ENCODE data around the gene ZP1.
A peak's percentile ranks its signal among the peaks of the same experiment; 100 is the strongest.

The ZP1 gene

DNA sequence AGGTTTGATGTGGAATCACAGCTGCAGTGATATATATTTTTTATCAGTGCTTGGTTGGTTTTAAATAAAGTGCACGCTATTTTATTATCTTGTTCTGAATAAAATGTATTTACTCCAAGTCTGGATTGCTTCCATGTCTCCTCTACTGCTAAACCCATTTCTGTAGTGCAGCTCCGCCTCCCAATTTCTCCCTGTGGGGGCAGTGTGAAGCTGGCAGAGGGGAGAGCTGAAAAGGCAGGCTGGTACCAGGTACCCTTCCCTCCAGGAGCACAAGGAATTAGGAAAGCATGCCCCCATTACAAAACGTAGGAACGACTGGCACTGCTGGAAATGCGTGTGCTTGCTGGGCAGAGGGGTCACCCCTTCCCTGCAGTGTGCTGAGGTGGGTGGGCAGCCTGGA is 56.0 kb downstream of the ZP1 start:
- Histone ChIP-seq H3K36me3 (ENCODE audit: insufficient read depth, low read length) (peaks cover 40% of the 10 kb centered on the region; the same call in 1 of the 2 replicates), H3F3A (ENCODE audit: low read depth) (no peaks in the 10 kb centered on the region), H3K4me2 (ENCODE audit: low read depth, low read length, poor library complexity, severe bottlenecking) (peak overlapping the region; percentile 70), H3K79me2 (ENCODE audit: insufficient read depth, low read length) (peaks cover 15% of the 10 kb centered on the region), H3K9ac (ENCODE audit: low read depth, low read length, poor library complexity, severe bottlenecking) (no peak overlapping the region), H3K9me3 (ENCODE audit: insufficient read depth, low read depth, low read length) (no peaks in the 10 kb centered on the region), H3K27me3 (ENCODE audit: insufficient read depth, low read length, poor library complexity, severe bottlenecking) (no peaks in the 10 kb centered on the region), H3K9me2 (replicated peaks; ENCODE audit: low read depth, low read length) (no peaks in the 10 kb centered on the region), H2AFZ (ENCODE audit: low read length) (no peak overlapping the region), H3K4me1 (ENCODE audit: insufficient read depth, low read length, poor library complexity, severe bottlenecking) (peaks cover 30% of the 10 kb centered on the region), H4K20me1 (ENCODE audit: insufficient read depth, low read length, poor library complexity, severe bottlenecking) (peaks cover 8% of the 10 kb centered on the region), H3K4me3 (ENCODE audit: low read length, poor library complexity, severe bottlenecking) (no peak overlapping the region)
- TF ChIP-seq, protein P1, sequence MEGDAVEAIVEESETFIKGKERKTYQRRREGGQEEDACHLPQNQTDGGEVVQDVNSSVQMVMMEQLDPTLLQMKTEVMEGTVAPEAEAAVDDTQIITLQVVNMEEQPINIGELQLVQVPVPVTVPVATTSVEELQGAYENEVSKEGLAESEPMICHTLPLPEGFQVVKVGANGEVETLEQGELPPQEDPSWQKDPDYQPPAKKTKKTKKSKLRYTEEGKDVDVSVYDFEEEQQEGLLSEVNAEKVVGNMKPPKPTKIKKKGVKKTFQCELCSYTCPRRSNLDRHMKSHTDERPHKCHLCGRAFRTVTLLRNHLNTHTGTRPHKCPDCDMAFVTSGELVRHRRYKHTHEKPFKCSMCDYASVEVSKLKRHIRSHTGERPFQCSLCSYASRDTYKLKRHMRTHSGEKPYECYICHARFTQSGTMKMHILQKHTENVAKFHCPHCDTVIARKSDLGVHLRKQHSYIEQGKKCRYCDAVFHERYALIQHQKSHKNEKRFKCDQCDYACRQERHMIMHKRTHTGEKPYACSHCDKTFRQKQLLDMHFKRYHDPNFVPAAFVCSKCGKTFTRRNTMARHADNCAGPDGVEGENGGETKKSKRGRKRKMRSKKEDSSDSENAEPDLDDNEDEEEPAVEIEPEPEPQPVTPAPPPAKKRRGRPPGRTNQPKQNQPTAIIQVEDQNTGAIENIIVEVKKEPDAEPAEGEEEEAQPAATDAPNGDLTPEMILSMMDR (conservative IDR thresholded peaks at IDR 0.05; ENCODE audit: low read length) = no peak
- TF ChIP-seq EZH2phosphoT487 (IDR thresholded peaks at IDR 0.05; ENCODE audit: borderline replicate concordance) = no peak

DNA sequence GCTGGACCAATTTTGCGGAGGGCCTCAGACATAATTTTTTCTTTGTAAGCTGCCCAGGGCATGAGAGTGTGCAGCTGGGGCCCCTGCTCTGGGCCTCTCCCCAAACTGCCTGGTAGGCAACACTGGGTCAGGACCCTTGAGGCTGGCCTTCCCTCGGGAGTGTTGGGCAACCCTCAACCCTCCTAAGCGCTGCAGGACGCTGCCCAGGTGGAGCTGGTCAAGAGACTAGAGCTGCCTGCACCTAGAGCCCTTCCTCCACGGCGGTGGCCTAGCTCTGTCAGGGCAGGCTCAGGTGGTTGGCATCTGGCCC is 56.4 kb downstream of the ZP1 start:
- Histone ChIP-seq H2AFZ (ENCODE audit: low read length) (no peak overlapping the region), H3K4me2 (ENCODE audit: low read depth, low read length, poor library complexity, severe bottlenecking) (peak overlapping the region; percentile 70), H3K36me3 (ENCODE audit: insufficient read depth, low read length) (peaks cover 40% of the 10 kb centered on the region; the same call in 1 of the 2 replicates), H3K4me1 (ENCODE audit: insufficient read depth, low read length, poor library complexity, severe bottlenecking) (peaks cover 26% of the 10 kb centered on the region), H3K9ac (ENCODE audit: low read depth, low read length, poor library complexity, severe bottlenecking) (peak overlapping the region; percentile 35), H3K9me2 (replicated peaks; ENCODE audit: low read depth, low read length) (no peaks in the 10 kb centered on the region), H3F3A (ENCODE audit: low read depth) (no peaks in the 10 kb centered on the region), H3K79me2 (ENCODE audit: insufficient read depth, low read length) (peaks cover 11% of the 10 kb centered on the region), H3K9me3 (ENCODE audit: insufficient read depth, low read depth, low read length) (no peaks in the 10 kb centered on the region), H4K20me1 (ENCODE audit: insufficient read depth, low read length, poor library complexity, severe bottlenecking) (peaks cover 8% of the 10 kb centered on the region), H3K27me3 (ENCODE audit: insufficient read depth, low read length, poor library complexity, severe bottlenecking) (no peaks in the 10 kb centered on the region), H3K4me3 (ENCODE audit: low read length, poor library complexity, severe bottlenecking) (peak overlapping the region; percentile 72)
- TF ChIP-seq, protein P1 (conservative IDR thresholded peaks at IDR 0.05; ENCODE audit: low read length) = no peak
- no peak for TF ChIP-seq EZH2phosphoT487 (IDR thresholded peaks at IDR 0.05; ENCODE audit: borderline replicate concordance)

DNA sequence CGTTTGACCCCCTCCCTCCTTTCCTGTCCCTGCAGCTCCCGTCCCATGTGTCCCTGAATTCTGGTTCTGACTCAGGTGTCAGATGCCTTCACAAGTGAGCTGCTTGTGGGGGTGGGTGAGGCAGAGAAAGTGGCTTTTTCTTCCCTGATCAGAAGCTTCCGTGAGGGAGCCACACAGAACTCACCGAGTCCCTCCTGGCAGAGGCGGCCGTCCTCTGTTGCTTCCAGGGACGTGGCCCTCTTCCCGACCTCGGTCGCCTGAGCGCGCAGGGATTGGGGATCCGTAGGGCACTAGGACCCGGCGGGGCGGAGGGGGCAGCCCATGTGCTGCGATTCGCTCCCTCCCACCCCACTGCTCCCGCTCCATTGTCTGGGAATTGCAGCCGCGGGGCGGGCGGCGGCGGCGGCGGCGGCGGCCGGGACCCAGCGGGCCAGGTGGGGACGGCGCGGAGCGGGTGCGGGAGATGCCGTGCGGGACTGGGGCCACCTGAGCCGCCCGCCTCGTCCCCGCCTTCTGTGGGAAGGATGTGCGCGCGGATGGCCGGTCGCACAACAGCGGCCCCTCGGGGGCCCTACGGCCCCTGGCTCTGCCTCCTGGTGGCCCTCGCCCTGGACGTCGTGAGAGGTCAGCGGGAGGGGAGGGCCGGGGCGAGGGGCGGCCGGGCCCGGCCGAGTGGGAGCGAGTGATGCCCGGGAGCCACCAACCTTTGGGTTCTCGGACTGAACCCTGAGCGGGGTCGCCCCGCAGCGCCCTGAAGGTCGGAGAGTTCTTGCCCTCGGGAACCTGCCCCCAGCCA is 57.0 kb downstream of the ZP1 start, which contains the start of gene TMEM132A:
Gene TMEM132A (plus strand): TSS at position 351 of the 796 bp plus-strand sequence. CDS start 174 bp downstream, at position 525.
- H3K27me3 ChIP-seq (ENCODE audit: insufficient read depth, low read length, poor library complexity, severe bottlenecking) = no peaks in the 10 kb centered on the region
- peaks cover 5% of the 10 kb centered on the region for H3K79me2 ChIP-seq (ENCODE audit: insufficient read depth, low read length)
- no peaks in the 10 kb centered on the region for H3K9me3 ChIP-seq (ENCODE audit: insufficient read depth, low read depth, low read length)
- H3F3A ChIP-seq (ENCODE audit: low read depth) = no peaks in the 10 kb centered on the region
- H3K4me1 ChIP-seq (ENCODE audit: insufficient read depth, low read length, poor library complexity, severe bottlenecking) = peaks cover 20% of the 10 kb centered on the region
- H4K20me1 ChIP-seq (ENCODE audit: insufficient read depth, low read length, poor library complexity, severe bottlenecking) = peaks cover 3% of the 10 kb centered on the region
- peak within 1 kb of the TSS; percentile 35 for H3K9ac ChIP-seq (ENCODE audit: low read depth, low read length, poor library complexity, severe bottlenecking)
- peaks cover 40% of the 10 kb centered on the region; the same call in 1 of the 2 replicates for H3K36me3 ChIP-seq (ENCODE audit: insufficient read depth, low read length)
- TF ChIP-seq, protein P1 (conservative IDR thresholded peaks at IDR 0.05; ENCODE audit: low read length) = no peak
- no peak for TF ChIP-seq EZH2phosphoT487 (IDR thresholded peaks at IDR 0.05; ENCODE audit: borderline replicate concordance)
- H2AFZ ChIP-seq (ENCODE audit: low read length) = peak within 1 kb of the TSS; percentile 54; the same call in 1 of the 2 replicates
- H3K9me2 ChIP-seq (replicated peaks; ENCODE audit: low read depth, low read length) = no peaks in the 10 kb centered on the region
- peak within 1 kb of the TSS; percentile 72 for H3K4me3 ChIP-seq (ENCODE audit: low read length, poor library complexity, severe bottlenecking)
- H3K4me2 ChIP-seq (ENCODE audit: low read depth, low read length, poor library complexity, severe bottlenecking) = peak within 1 kb of the TSS; percentile 70
